ENCODE measurements around the gene FEN1.

FEN1 gene

GRCh38 chr11:61792310-61793082 is at the start of gene FEN1, which contains the start of gene TMEM258:
Gene FEN1 (plus strand): TSS chr11:61792911. CDS start chr11:61795362, 2,451 bp downstream.
Gene TMEM258 (minus strand): TSS chr11:61792599. CDS start chr11:61792558, 41 bp downstream.
- in situ Hi-C loops (cut with HindIII; ENCODE audit: low sequenced_read_pairs), result loop anchor here (5.0 to 10.0 kb wide), 4 partner anchors 52 to 135 kb away; no protein-coding TSS in a partner anchor

GRCh38 chr11:61743486-61744095 is 49.1 kb upstream of the FEN1 start:
- in situ Hi-C loops (cut with HindIII; ENCODE audit: low sequenced_read_pairs), result no loop called here

- in situ Hi-C loops (cut with HindIII; ENCODE audit: low sequenced_read_pairs), result no loop called here
These were observed 48.5 kb upstream of the FEN1 start for GRCh38 chr11:61744181-61744580.

GRCh38 chr11:61744609-61745156 is 48.0 kb upstream of the FEN1 start:
- in situ Hi-C loops (cut with HindIII; ENCODE audit: low sequenced_read_pairs), result no loop called here

- in situ Hi-C loops (cut with HindIII; ENCODE audit: low sequenced_read_pairs), result no loop called here
These were observed 46.8 kb upstream of the FEN1 start for GRCh38 chr11:61745781-61746441.

- in situ Hi-C loops (cut with HindIII; ENCODE audit: low sequenced_read_pairs), result no loop called here
These were observed 46.1 kb upstream of the FEN1 start for GRCh38 chr11:61746442-61747191.

- in situ Hi-C loops (cut with HindIII; ENCODE audit: low sequenced_read_pairs), result no loop called here
These were observed 45.3 kb upstream of the FEN1 start for GRCh38 chr11:61747192-61747966.

GRCh38 chr11:61747967-61748285 is 44.8 kb upstream of the FEN1 start:
- in situ Hi-C loops (cut with HindIII; ENCODE audit: low sequenced_read_pairs), result no loop called here

- in situ Hi-C loops (cut with HindIII; ENCODE audit: low sequenced_read_pairs), result no loop called here
These were observed 43.0 kb upstream of the FEN1 start for GRCh38 chr11:61749591-61750217.

- in situ Hi-C loops (cut with HindIII; ENCODE audit: low sequenced_read_pairs), result no loop called here
These were observed 42.0 kb upstream of the FEN1 start for GRCh38 chr11:61750631-61751273.

- in situ Hi-C loops (cut with HindIII; ENCODE audit: low sequenced_read_pairs), result no loop called here
These were observed 41.3 kb upstream of the FEN1 start for GRCh38 chr11:61751384-61751783.

- in situ Hi-C loops (cut with HindIII; ENCODE audit: low sequenced_read_pairs), result no loop called here
These were observed 40.4 kb upstream of the FEN1 start, which contains the start of gene MYRF for GRCh38 chr11:61752117-61752924. Gene MYRF (plus strand): TSS chr11:61752636. CDS start chr11:61752745, 109 bp downstream.

- in situ Hi-C loops (cut with HindIII; ENCODE audit: low sequenced_read_pairs), result no loop called here
These were observed 39.7 kb upstream of the FEN1 start for GRCh38 chr11:61752925-61753521.

GRCh38 chr11:61753672-61754071 is 39.0 kb upstream of the FEN1 start:
- in situ Hi-C loops (cut with HindIII; ENCODE audit: low sequenced_read_pairs), result no loop called here

- in situ Hi-C loops (cut with HindIII; ENCODE audit: low sequenced_read_pairs), result no loop called here
These were observed 37.9 kb upstream of the FEN1 start for GRCh38 chr11:61754534-61755482.

GRCh38 chr11:61756147-61756451 is 36.6 kb upstream of the FEN1 start:
- in situ Hi-C loops (cut with HindIII; ENCODE audit: low sequenced_read_pairs), result no loop called here

All from endothelial cell of hepatic sinusoid (primary cell).